Lower leg skin (tissue), 3 donors: ENCODE data around the gene COL10A1.

Experiments
- CTCF ChIP-seq, 3 donors: fragments of 450-650 bp; IDR thresholded peaks; one replicate each; pipeline ENCODE4 v1.5.1; 2016; ENCODE audit warnings: antibody characterized with exemption in 3 of 3, mild to moderate bottlenecking in 3 of 3, moderate library complexity in 2 of 3
- POLR2A ChIP-seq, 2 donors: fragments of 450-650 bp; IDR thresholded peaks; one replicate each; pipeline ENCODE4 v1.6.1; 2016 to 2017; ENCODE audit warnings: antibody characterized with exemption in 2 of 2, mild to moderate bottlenecking in 1 of 2, moderate library complexity in 1 of 2

- TF ChIP-seq CTCF (IDR thresholded peaks at IDR 0.05) (no peak), POLR2A (IDR thresholded peaks at IDR 0.05) (no peak)
Observed at GRCh38 chr6:116144605-116145004, 18.7 kb upstream of the COL10A1 start.
